HL-60 (cell line): ENCODE data around the gene FBXL7.

Source experiments
- DNase-seq, 2 experiments: peaks; one replicate each; pipeline ENCODE4 v3.0.0-alpha.2; 2010 to 2020; ENCODE audit warnings: low read depth in 1 of 2, low spot score in 1 of 2
- H3K27ac ChIP-seq: fragments of 250-450 bp; sonication (Bioruptor Pico); replicated peaks from 2 replicates; pipeline ENCODE4 v1.5.1; 2020; ENCODE audit warnings: mild to moderate bottlenecking, moderate library complexity
- H3K27me3 ChIP-seq: fragments of 250-450 bp; sonication (Bioruptor Pico); 2 replicates; pipeline ENCODE4 v1.5.1; 2021; ENCODE audit warnings: mild to moderate bottlenecking, moderate library complexity; ENCODE audit not compliant: insufficient read depth, poor library complexity, severe bottlenecking
- H3K4me3 ChIP-seq: replicated peaks from 2 replicates; pipeline ENCODE4 v1.5.1; 2011; ENCODE audit warnings: mild to moderate bottlenecking, control low read depth, low read length; ENCODE audit not compliant: insufficient read depth
- CTCF ChIP-seq: IDR thresholded peaks from one replicate; pipeline ENCODE4 v1.5.1; 2011; ENCODE audit warnings: low read length, control low read depth, inconsistent platforms; ENCODE audit not compliant: insufficient read depth
- GABPA ChIP-seq: IDR thresholded peaks from 2 replicates; pipeline ENCODE4 v1.6.1; 2012; ENCODE audit warnings: low read depth
- POLR2AphosphoS5 ChIP-seq: IDR thresholded peaks from 2 replicates; pipeline ENCODE4 v1.6.1; 2012; ENCODE audit warnings: low read depth
- SPI1 ChIP-seq: IDR thresholded peaks from 2 replicates; pipeline ENCODE4 v1.6.1; 2012; ENCODE audit warnings: low read depth, mild to moderate bottlenecking, borderline replicate concordance
- TF ChIP-seq, protein P1 (sequence below): IDR thresholded peaks from 2 replicates; pipeline ENCODE4 v1.6.1; 2012; ENCODE audit warnings: low read depth; ENCODE audit not compliant: insufficient replicate concordance

FBXL7 gene

GRCh38 chr5:15806613-15807012 is 306.6 kb downstream of the FBXL7 start:
- DNase-seq = no peak
- no peak overlapping the region for H3K27ac ChIP-seq
- H3K27me3 ChIP-seq = no peaks in the 10 kb centered on the region
- no peak for TF ChIP-seq GABPA
- H3K4me3 ChIP-seq = no peak overlapping the region

DNA sequence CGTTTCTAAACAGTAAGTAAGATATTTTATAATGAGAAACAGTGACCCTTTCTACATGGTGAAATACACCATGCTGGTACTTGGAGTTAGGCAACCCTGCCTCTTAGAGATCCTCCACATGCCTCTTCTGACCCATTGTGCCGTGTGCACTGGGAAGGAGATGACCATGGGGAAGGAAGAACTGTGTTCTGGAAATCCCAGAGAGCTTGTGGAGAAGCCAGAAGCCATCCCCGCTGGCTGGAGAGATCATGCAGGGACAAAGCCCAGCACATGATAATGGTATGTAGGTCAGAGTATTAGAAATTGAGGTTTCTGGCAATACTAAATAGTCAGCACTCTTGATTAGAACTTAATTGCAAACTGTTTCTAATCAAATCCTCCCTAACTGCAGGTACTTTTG is 307.3 kb downstream of the FBXL7 start:
- no peak for TF ChIP-seq GABPA
- no peak for TF ChIP-seq CTCF
- TF ChIP-seq, protein P1, sequence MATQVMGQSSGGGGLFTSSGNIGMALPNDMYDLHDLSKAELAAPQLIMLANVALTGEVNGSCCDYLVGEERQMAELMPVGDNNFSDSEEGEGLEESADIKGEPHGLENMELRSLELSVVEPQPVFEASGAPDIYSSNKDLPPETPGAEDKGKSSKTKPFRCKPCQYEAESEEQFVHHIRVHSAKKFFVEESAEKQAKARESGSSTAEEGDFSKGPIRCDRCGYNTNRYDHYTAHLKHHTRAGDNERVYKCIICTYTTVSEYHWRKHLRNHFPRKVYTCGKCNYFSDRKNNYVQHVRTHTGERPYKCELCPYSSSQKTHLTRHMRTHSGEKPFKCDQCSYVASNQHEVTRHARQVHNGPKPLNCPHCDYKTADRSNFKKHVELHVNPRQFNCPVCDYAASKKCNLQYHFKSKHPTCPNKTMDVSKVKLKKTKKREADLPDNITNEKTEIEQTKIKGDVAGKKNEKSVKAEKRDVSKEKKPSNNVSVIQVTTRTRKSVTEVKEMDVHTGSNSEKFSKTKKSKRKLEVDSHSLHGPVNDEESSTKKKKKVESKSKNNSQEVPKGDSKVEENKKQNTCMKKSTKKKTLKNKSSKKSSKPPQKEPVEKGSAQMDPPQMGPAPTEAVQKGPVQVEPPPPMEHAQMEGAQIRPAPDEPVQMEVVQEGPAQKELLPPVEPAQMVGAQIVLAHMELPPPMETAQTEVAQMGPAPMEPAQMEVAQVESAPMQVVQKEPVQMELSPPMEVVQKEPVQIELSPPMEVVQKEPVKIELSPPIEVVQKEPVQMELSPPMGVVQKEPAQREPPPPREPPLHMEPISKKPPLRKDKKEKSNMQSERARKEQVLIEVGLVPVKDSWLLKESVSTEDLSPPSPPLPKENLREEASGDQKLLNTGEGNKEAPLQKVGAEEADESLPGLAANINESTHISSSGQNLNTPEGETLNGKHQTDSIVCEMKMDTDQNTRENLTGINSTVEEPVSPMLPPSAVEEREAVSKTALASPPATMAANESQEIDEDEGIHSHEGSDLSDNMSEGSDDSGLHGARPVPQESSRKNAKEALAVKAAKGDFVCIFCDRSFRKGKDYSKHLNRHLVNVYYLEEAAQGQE = no peak
- TF ChIP-seq POLR2AphosphoS5 = no peak
- TF ChIP-seq SPI1 = no peak
- no peak overlapping the region for H3K27ac ChIP-seq
- no peak overlapping the region for H3K4me3 ChIP-seq
- DNase-seq = no peak
- H3K27me3 ChIP-seq = no peaks in the 10 kb centered on the region

DNA sequence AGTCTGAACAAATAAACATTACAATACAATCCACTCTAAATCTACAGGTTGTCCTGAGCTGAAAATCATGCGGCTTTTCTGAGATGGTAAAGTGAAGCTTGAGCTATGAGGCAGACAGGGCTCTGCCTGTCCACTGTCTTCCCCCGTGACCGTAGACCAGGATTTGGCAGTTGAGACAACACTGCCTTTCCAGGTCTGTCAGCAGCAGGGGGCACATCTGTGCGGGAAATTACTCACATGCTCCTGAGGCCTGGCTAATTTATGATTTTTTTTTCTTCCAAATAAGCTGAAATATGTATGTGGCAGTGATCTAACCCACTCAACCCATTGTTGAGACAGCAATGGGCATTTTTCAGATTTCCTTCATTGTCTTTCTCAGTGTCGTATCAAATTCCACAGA is 307.9 kb downstream of the FBXL7 start:
- DNase-seq = no peak
- no peak overlapping the region for H3K4me3 ChIP-seq
- no peaks in the 10 kb centered on the region for H3K27me3 ChIP-seq
- TF ChIP-seq SPI1 = no peak
- no peak for TF ChIP-seq CTCF
- TF ChIP-seq POLR2AphosphoS5 = no peak
- TF ChIP-seq, protein P1 = no peak
- TF ChIP-seq GABPA = no peak
- H3K27ac ChIP-seq = no peak overlapping the region

DNA sequence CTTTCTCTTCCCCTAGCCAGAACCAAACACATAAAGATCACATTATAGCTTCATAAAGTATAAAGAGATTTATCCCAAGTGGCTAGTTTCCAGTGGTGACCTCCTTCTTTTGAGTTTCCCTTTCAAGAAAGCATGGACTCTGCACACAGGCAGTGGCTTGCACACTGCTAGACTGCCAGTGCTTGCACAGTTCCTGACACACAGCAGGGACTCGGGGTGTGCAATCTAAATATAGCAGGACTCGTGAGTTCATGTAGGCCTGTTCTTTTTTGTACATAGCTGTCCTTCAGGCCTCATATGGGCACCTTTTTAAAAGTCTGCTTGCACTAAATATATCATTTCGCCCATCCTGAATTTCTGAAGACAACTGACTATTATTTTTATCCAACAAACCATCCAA is 308.6 kb downstream of the FBXL7 start:
- Histone ChIP-seq H3K27me3 (no peaks in the 10 kb centered on the region), H3K27ac (no peak overlapping the region), H3K4me3 (no peak overlapping the region)
- TF ChIP-seq, protein P1 = no peak
- TF ChIP-seq SPI1 = no peak
- DNase-seq = no peak
